GM15510 (cell line): ENCODE data around the gene TSPYL2.

Experiments
- POLR2A ChIP-seq: IDR thresholded peaks from 3 replicates; pipeline ENCODE4 v1.6.1; 2011; ENCODE audit warnings: borderline replicate concordance; ENCODE audit not compliant: insufficient read length; ENCODE audit errors: extremely low read depth

Gene TSPYL2

DNA sequence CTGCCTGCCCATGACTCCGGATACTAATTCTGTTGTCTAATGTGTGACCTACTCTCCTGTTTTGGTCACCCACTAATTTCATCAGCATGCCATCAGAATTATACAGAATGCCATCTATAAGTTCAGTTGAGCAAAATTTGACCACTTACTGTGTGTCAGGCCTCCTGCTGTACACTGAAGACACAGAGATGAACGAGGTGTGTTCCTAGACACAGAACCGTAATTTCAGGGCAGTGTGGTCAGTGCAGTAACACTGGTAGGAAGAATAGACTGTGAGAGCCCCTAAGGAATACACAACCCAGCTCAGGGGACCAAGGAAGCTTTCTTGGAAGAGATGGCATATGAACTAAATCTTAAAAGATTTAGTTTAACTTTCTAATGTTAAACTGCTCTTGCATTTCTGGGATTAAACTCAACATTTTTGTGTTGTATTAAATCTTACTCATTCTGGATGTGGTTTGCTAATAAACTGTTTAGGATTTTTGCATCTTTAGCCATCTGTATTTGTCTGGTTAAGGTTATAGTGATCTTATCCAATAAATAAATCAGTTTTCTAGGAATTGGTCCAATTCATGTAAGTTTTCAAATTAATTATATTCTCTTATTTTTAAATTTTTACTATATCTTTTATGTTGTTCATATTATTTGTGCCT, 46.1 kb downstream of the TSPYL2 start:
- no peak for TF ChIP-seq POLR2A

DNA sequence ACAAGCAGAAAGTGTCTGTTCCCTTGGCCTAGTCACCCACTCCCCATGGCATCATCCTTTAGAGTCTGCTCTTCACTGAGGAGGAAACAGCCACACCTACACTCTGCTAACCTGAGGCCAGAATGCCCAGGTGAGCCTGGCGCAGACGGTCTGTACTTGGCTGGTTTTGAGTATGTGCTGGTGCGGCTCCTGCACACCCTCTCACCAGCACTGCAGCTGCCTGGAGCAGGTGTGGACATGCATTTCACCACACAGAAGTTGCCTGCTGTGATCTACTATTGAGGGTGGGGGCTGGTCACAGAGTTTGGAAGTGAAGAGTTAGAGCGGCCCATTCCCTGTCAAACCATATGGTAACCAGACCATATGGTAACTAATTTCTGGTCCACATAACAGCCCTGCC, 51.2 kb downstream of the TSPYL2 start:
- TF ChIP-seq POLR2A = no peak

DNA sequence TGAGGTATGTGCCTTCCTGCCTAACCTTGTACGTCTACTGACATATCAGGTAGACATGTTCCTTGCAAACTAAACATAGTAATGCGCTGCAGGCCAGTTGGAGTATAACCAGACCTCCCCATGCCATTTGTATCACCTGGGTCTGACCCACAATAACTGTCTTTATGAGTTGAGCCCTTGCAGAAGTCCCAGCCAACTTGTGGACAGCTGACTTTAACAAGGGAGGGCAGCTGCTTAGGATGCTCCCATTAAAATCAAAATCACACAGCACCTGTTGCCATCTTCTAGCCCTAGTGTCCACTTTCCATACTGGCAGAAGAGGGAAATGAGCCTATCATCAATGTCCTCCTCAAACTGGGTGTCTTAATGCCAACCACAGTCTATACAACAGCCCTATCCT, 53.4 kb downstream of the TSPYL2 start:
- TF ChIP-seq POLR2A = no peak
